Esophagus (tissue), 2 donors: ENCODE data around the gene TMEM132D. TPM values are rescaled to one million over a fixed set of nuclear protein-coding genes. Genes with fewer than 3 reads are reported as not detected.
"Not testable (repeated sequence)": the region's sequence is repeated elsewhere in the genome, so short reads cannot be mapped to it uniquely, and the experiment has no call there.

Source experiments
- H3K27ac ChIP-seq, 2 donors: one replicate each; pipeline ENCODE4 v1.5.1; 2013; ENCODE audit warnings: low read depth in 2 of 2, mild to moderate bottlenecking in 2 of 2, inconsistent platforms in 1 of 2, low read length in 1 of 2, moderate library complexity in 1 of 2
- H3K27me3 ChIP-seq, 2 donors: one replicate each; pipeline ENCODE4 v1.6.1; 2013; ENCODE audit warnings: low read length in 2 of 2, control low read depth in 1 of 2, mild to moderate bottlenecking in 1 of 2; ENCODE audit not compliant: insufficient read depth in 2 of 2, control insufficient read depth in 1 of 2
- H3K36me3 ChIP-seq, 2 donors: one replicate each; pipeline ENCODE4 v1.6.1; 2013; ENCODE audit warnings: low read length in 1 of 2; ENCODE audit not compliant: control insufficient read depth in 2 of 2, insufficient read depth in 2 of 2
- H3K4me1 ChIP-seq, 2 donors: one replicate each; pipeline ENCODE4 v1.6.1; 2013; ENCODE audit warnings: low read length in 1 of 2; ENCODE audit not compliant: control insufficient read depth in 2 of 2, insufficient read depth in 2 of 2
- H3K4me3 ChIP-seq, 2 donors: one replicate each; pipeline ENCODE4 v1.5.1; 2013; ENCODE audit warnings: low read length in 2 of 2, mild to moderate bottlenecking in 2 of 2, low read depth in 1 of 2, moderate library complexity in 1 of 2
- H3K9me3 ChIP-seq, 2 donors: one replicate each; pipeline ENCODE4 v1.6.1; 2013; ENCODE audit warnings: mild to moderate bottlenecking in 2 of 2, low read depth in 1 of 2, low read length in 1 of 2, moderate library complexity in 1 of 2; ENCODE audit not compliant: control insufficient read depth in 2 of 2, insufficient read depth in 1 of 2
- WGBS, 2 donors: extraction: QIAGEN DNeasy Blood & Tissue Kit; methylation state at CpG; one replicate each; pipeline ENCODE4 v1.1.7; 2013; 5-methylcytosine and 5-hydroxymethylcytosine counted together
- polyA plus RNA-seq, 2 donors: library from polyadenylated mRNA; stranded (reverse); fragments of 200-250 nt; gene quantifications; one replicate each; pipeline ENCODE4 v1.2.3, GENCODE V29; 2013
- donor health status: healthy with polysubstance abuse.
- donor health status: Bipolar disorder and iron deficiency.

TMEM132D gene
- polyA plus RNA-seq, 2 donors = not detected

- no peak overlapping the region for H3K27ac ChIP-seq
- WGBS, 2 donors = 25 to 37% methylated on average over 3 of the region's 3 CpGs
Measured at GRCh38 chr12:129550353-129550752, 353.5 kb downstream of the TMEM132D start.

GRCh38 chr12:129549656-129550055, 354.2 kb downstream of the TMEM132D start:
- Histone ChIP-seq H3K4me1 (no peaks in the 10 kb centered on the region), H3K4me3 (no peak overlapping the region), H3K27me3 (no peaks in the 10 kb centered on the region), H3K9me3 (peaks cover 3 to 9% of the 10 kb centered on the region in 2 donors), H3K27ac (no peak overlapping the region), H3K36me3 (no peaks in the 10 kb centered on the region)
- 54 to 55% methylated on average over 5 of the region's 5 CpGs for WGBS, 2 donors

More at GRCh38 chr12:129550353-129550752, 353.5 kb downstream of the TMEM132D start:
- no peaks in the 10 kb centered on the region for H3K36me3 ChIP-seq
- no peaks in the 10 kb centered on the region for H3K27me3 ChIP-seq
- no peak overlapping the region for H3K4me3 ChIP-seq
- peaks cover 3 to 9% of the 10 kb centered on the region in 2 donors for H3K9me3 ChIP-seq
- H3K4me1 ChIP-seq = no peaks in the 10 kb centered on the region

GRCh38 chr12:129549020-129549419, 354.8 kb downstream of the TMEM132D start:
- H3K27me3 ChIP-seq, H3K4me3 ChIP-seq, H3K9me3 ChIP-seq, H3K36me3 ChIP-seq, H3K27ac ChIP-seq, H3K4me1 ChIP-seq: not testable (repeated sequence)
- 41 to 64% methylated on average over 2 of the region's 2 CpGs for WGBS, 2 donors

GRCh38 chr12:129544716-129545115, 359.1 kb downstream of the TMEM132D start:
- H3K27ac ChIP-seq = no peak overlapping the region

GRCh38 chr12:129540954-129541353, 362.9 kb downstream of the TMEM132D start:
- no peak overlapping the region for H3K4me3 ChIP-seq
- H3K9me3 ChIP-seq = peaks cover 4 to 5% of the 10 kb centered on the region in 2 donors
- H3K27ac ChIP-seq = no peak overlapping the region
- no peaks in the 10 kb centered on the region for H3K4me1 ChIP-seq
- H3K27me3 ChIP-seq = no peaks in the 10 kb centered on the region
- H3K36me3 ChIP-seq = no peaks in the 10 kb centered on the region
- WGBS, 2 donors = 76 to 78% methylated on average over 5 of the region's 5 CpGs

More at GRCh38 chr12:129544716-129545115, 359.1 kb downstream of the TMEM132D start:
- 81 to 87% methylated on average over 6 of the region's 6 CpGs for WGBS, 2 donors
- Histone ChIP-seq H3K4me3 (no peak overlapping the region), H3K27me3 (no peaks in the 10 kb centered on the region), H3K36me3 (no peaks in the 10 kb centered on the region), H3K9me3 (peaks cover 0 to 3% of the 10 kb centered on the region in 2 donors), H3K4me1 (no peaks in the 10 kb centered on the region)

- Histone ChIP-seq H3K27ac (no peak overlapping the region), H3K4me3 (no peak overlapping the region), H3K27me3 (no peaks in the 10 kb centered on the region), H3K36me3 (no peaks in the 10 kb centered on the region), H3K4me1 (no peaks in the 10 kb centered on the region), H3K9me3 (peaks cover 4 to 5% of the 10 kb centered on the region in 2 donors)
- WGBS, 2 donors = 44 to 50% methylated on average over 3 of the region's 3 CpGs
Measured at GRCh38 chr12:129540249-129540648, 363.6 kb downstream of the TMEM132D start.

- H3K36me3 ChIP-seq, H3K4me3 ChIP-seq, H3K9me3 ChIP-seq, H3K27me3 ChIP-seq, H3K4me1 ChIP-seq, H3K27ac ChIP-seq: not testable (repeated sequence)
- WGBS, 2 donors = 90 to 91% methylated on average over 15 of the region's 15 CpGs
Measured at GRCh38 chr12:129538724-129539335, 365.0 kb downstream of the TMEM132D start.

GRCh38 chr12:129538137-129538536, 365.7 kb downstream of the TMEM132D start:
- Histone ChIP-seq H3K4me1 (no peaks in the 10 kb centered on the region), H3K36me3 (no peaks in the 10 kb centered on the region), H3K4me3 (no peak overlapping the region), H3K27me3 (no peaks in the 10 kb centered on the region), H3K27ac (no peak overlapping the region), H3K9me3 (peaks cover 4 to 5% of the 10 kb centered on the region in 2 donors)
- 53% methylated on average over 3 of the region's 3 CpGs for WGBS, 2 donors

GRCh38 chr12:129534966-129535750, 368.7 kb downstream of the TMEM132D start:
- 90 to 94% methylated on average over 3 of the region's 3 CpGs for WGBS, 2 donors
- Histone ChIP-seq H3K27ac (no peak overlapping the region), H3K9me3 (peaks cover 5 to 6% of the 10 kb centered on the region in 2 donors), H3K4me1 (no peaks in the 10 kb centered on the region), H3K27me3 (no peaks in the 10 kb centered on the region), H3K36me3 (no peaks in the 10 kb centered on the region), H3K4me3 (no peak overlapping the region)
